C1 segment of cervical spinal cord (tissue), 14 donors: ENCODE data around the gene SHOC1.
"Not testable (repeated sequence)": the region's sequence is repeated elsewhere in the genome, so short reads cannot be mapped to it uniquely, and the experiment has no call there.

ENCODE experiments used
- DNase-seq, 14 donors: peaks; one replicate each; lab custom pipeline; 2025; lab: John Stamatoyannopoulos, UW

The SHOC1 gene

GRCh38 chr9:111794835-111795556 is at the start of gene SHOC1:
TSS of gene SHOC1 (minus strand) at chr9:111794937. CDS start at chr9:111791418, 3,519 bp downstream.
- no peak for DNase-seq

GRCh38 chr9:111843971-111844370 is 49.2 kb upstream of the SHOC1 start:
- DNase-seq: no peak

- DNase-seq: no peak
Observed at GRCh38 chr9:111842313-111842712, 47.6 kb upstream of the SHOC1 start.

GRCh38 chr9:111840442-111840841 is 45.7 kb upstream of the SHOC1 start:
- DNase-seq: no peak

GRCh38 chr9:111839987-111840386 is 45.2 kb upstream of the SHOC1 start:
- DNase-seq: no peak

- no peak for DNase-seq
Observed at GRCh38 chr9:111839387-111839786, 44.6 kb upstream of the SHOC1 start.

- DNase-seq: no peak
Observed at GRCh38 chr9:111838439-111838838, 43.7 kb upstream of the SHOC1 start.

- DNase-seq: no peak
Observed at GRCh38 chr9:111836311-111836710, 41.6 kb upstream of the SHOC1 start.

GRCh38 chr9:111833941-111834340 is 39.2 kb upstream of the SHOC1 start:
- DNase-seq: no peak

GRCh38 chr9:111832449-111832848 is 37.7 kb upstream of the SHOC1 start:
- no peak for DNase-seq

GRCh38 chr9:111831371-111832108 is 36.8 kb upstream of the SHOC1 start:
- DNase-seq: no peak

- no peak for DNase-seq
Observed at GRCh38 chr9:111828193-111828592, 33.5 kb upstream of the SHOC1 start.

GRCh38 chr9:111825468-111826145 is 30.9 kb upstream of the SHOC1 start:
- no peak for DNase-seq

GRCh38 chr9:111821006-111821528 is 26.3 kb upstream of the SHOC1 start:
- no peak for DNase-seq

- no peak for DNase-seq
Observed at GRCh38 chr9:111819360-111819759, 24.6 kb upstream of the SHOC1 start.

- DNase-seq: no peak
Observed at GRCh38 chr9:111815285-111816070, 20.7 kb upstream of the SHOC1 start.

GRCh38 chr9:111812337-111812736 is 17.6 kb upstream of the SHOC1 start:
- DNase-seq: no peak

GRCh38 chr9:111810908-111811307 is 16.2 kb upstream of the SHOC1 start:
- DNase-seq: no peak

GRCh38 chr9:111810415-111810814 is 15.7 kb upstream of the SHOC1 start:
- DNase-seq: not testable (repeated sequence)

- DNase-seq: no peak
Observed at GRCh38 chr9:111807197-111807596, 12.5 kb upstream of the SHOC1 start.

GRCh38 chr9:111806259-111806658 is 11.5 kb upstream of the SHOC1 start:
- DNase-seq: no peak
